ENCODE results near the gene CYP1A1. TPM values are rescaled to one million over a fixed set of nuclear protein-coding genes. Genes with fewer than 3 reads are reported as not detected.
A peak's percentile ranks its signal among the peaks of the same experiment; 100 is the strongest.

Gene CYP1A1
- total RNA-seq, 1 donor, result not detected

- peak; percentile 7 for DNase-seq (ENCODE audit: low read depth)
- H3K4me3 ChIP-seq (ENCODE audit: low read depth, low read length), result peak overlapping the region; percentile 62
- no peak for TF ChIP-seq CTCF (IDR thresholded peaks at IDR 0.05; ENCODE audit: insufficient read depth, low read depth, low read length)
Observed at GRCh38 chr15:74725845-74726773, 781 bp upstream of the CYP1A1 start.

GRCh38 chr15:74724570-74725224 is 631 bp downstream of the CYP1A1 start:
- no peak for TF ChIP-seq CTCF (IDR thresholded peaks at IDR 0.05; ENCODE audit: insufficient read depth, low read depth, low read length)
- no peak overlapping the region for H3K4me3 ChIP-seq (ENCODE audit: low read depth, low read length)
- no peak for DNase-seq (ENCODE audit: low read depth)

- TF ChIP-seq CTCF (IDR thresholded peaks at IDR 0.05; ENCODE audit: insufficient read depth, low read depth, low read length), result no peak
- peak; percentile 53 for DNase-seq (ENCODE audit: low read depth)
- H3K4me3 ChIP-seq (ENCODE audit: low read depth, low read length), result no peak overlapping the region
Observed at GRCh38 chr15:74723754-74724334, 1.5 kb downstream of the CYP1A1 start.

DNA sequence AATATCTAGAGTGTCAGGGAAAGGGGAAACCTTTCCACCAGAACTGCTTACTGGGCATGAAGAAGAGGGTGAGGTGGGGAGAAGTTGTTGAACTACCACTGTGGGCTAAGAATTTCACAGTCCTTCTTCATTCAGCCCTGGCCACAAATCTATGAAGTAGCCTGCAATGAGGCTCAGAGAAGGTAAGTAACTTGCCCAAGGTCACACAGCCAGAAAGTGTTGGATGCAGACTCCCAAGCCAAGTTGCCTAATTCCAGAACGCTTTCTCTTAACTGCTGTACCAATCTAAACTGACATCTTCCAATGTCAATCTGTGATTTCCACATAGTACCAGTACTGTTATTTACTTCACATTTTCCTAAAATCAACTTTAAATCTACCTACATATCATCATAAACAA is 2.1 kb downstream of the CYP1A1 start:
- DNase-seq (ENCODE audit: low read depth), result no peak
- no peak for TF ChIP-seq CTCF (IDR thresholded peaks at IDR 0.05; ENCODE audit: insufficient read depth, low read depth, low read length)
- H3K4me3 ChIP-seq (ENCODE audit: low read depth, low read length), result no peak overlapping the region

GRCh38 chr15:74722591-74722990 is 2.7 kb downstream of the CYP1A1 start:
- no peak for DNase-seq (ENCODE audit: low read depth)
- TF ChIP-seq CTCF (IDR thresholded peaks at IDR 0.05; ENCODE audit: insufficient read depth, low read depth, low read length), result no peak
- H3K4me3 ChIP-seq (ENCODE audit: low read depth, low read length), result no peak overlapping the region

GRCh38 chr15:74716651-74717050 is 8.7 kb downstream of the CYP1A1 start:
- H3K4me3 ChIP-seq (ENCODE audit: low read depth, low read length), result no peak overlapping the region
- TF ChIP-seq CTCF (IDR thresholded peaks at IDR 0.05; ENCODE audit: insufficient read depth, low read depth, low read length), result no peak
- DNase-seq (ENCODE audit: low read depth), result peak; percentile 20

Measured in fibroblast of villous mesenchyme (primary cell).